ENCODE results near the gene DOK4.

DOK4 gene

DNA sequence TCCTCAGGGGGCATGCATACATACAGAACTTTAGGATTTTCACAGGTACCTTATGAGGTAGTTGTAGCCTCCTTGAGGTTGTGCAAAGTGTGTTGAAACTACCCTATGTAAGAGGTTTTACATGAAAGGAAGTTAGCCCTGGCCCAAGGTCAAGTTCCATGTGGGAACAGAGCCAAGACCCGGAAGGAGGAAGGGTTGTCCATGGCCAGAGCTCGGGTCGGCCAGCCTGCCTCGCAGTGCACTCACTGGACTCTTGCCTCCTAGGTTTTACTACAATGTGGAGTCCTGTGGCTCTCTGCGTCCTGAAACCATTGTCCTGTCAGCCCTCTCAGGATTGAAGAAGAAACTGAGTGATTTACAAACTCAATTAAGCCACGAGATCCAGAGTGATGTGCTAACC, 15.6 kb downstream of the DOK4 start:
- H3K36me3 ChIP-seq, result peaks cover 78 to 96% (median 94%) of the 10 kb centered on the region in 3 donors
- no peak for TF ChIP-seq CTCF (IDR thresholded peaks at IDR 0.05)
- H3K27me3 ChIP-seq, result no peaks in the 10 kb centered on the region
- no peak overlapping the region for H3K27ac ChIP-seq
- peaks cover 0 to 10% (median 2%) of the 10 kb centered on the region in 4 donors for H3K4me1 ChIP-seq
- no peak overlapping the region for H3K4me3 ChIP-seq
- no peaks in the 10 kb centered on the region for H3K9me3 ChIP-seq
- intact Hi-C loops (cut with DNase I; ENCODE audit: low total_unique reads), result no loop called here
- peak in 1 of 2 donors; percentile 67 for DNase-seq

DNA sequence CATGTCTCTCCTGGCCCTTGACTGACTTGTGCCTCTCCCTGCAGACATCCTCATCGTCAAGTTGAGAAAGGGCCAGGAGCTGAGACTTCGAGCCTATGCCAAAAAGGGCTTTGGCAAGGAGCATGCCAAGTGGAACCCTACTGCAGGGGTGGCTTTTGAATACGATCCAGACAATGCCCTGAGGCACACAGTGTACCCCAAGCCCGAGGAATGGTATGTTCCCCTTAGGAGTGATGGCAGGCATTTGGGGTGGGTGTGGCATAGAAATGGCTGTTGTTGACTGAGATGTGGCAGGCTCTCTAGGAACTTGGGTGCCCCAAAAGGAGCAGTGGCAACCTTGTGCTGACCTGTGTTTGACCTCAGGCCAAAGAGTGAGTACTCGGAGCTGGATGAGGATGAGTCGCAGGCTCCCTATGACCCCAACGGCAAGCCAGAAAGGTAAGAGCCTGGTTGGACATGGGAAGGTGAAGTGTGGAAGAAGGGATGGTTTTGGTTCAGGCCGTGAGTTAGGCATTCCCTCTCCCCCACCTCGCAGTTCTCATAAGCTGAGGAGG, 16.3 kb downstream of the DOK4 start:
- no peak overlapping the region for H3K27ac ChIP-seq
- DNase-seq, result no peak
- intact Hi-C loops (cut with DNase I; ENCODE audit: low total_unique reads), result no loop called here

DNA sequence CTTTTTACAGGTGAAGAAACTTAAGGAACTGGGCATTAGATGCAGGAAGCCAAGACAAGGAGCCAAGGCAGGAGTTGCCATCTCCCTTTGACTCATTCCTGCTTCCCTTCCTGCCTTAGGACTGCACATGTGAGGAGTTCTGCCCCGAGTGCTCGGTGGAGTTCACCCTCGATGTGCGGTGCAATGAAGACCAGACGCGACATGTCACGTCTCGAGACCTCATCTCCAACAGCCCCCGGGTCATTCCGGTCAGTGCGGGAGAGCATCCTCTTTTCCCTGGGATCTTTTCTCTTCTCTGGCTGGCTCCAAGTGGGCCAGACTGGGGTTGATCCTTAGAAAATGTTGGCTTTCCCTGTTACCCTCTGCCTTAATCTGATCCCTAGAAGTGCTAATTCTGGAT, 17.2 kb downstream of the DOK4 start:
- Histone ChIP-seq H3K4me1 (peaks cover 0 to 19% (median 15%) of the 10 kb centered on the region in 4 donors), H3K4me3 (no peak overlapping the region), H3K36me3 (peaks cover 70 to 94% (median 84%) of the 10 kb centered on the region in 3 donors), H3K9me3 (no peaks in the 10 kb centered on the region), H3K27ac (no peak overlapping the region), H3K27me3 (no peaks in the 10 kb centered on the region)
- intact Hi-C loops (cut with DNase I; ENCODE audit: low total_unique reads), result no loop called here
- DNase-seq, result no peak
- TF ChIP-seq CTCF (IDR thresholded peaks at IDR 0.05), result no peak

More for the DNA sequence above, 16.3 kb downstream of the DOK4 start:
- H3K4me1 ChIP-seq, result peaks cover 0 to 10% (median 5%) of the 10 kb centered on the region in 4 donors
- H3K9me3 ChIP-seq, result no peaks in the 10 kb centered on the region
- H3K36me3 ChIP-seq, result peaks cover 77 to 98% (median 92%) of the 10 kb centered on the region in 3 donors
- H3K27me3 ChIP-seq, result no peaks in the 10 kb centered on the region
- no peak overlapping the region for H3K4me3 ChIP-seq
- TF ChIP-seq CTCF (IDR thresholded peaks at IDR 0.05), result no peak

GRCh38 chr16:57468346-57468745, 17.9 kb downstream of the DOK4 start:
- no peak overlapping the region for H3K27ac ChIP-seq
- H3K27me3 ChIP-seq, result no peaks in the 10 kb centered on the region
- peaks cover 63 to 87% (median 77%) of the 10 kb centered on the region in 3 donors for H3K36me3 ChIP-seq
- TF ChIP-seq CTCF (IDR thresholded peaks at IDR 0.05), result no peak
- peaks cover 0 to 26% (median 21%) of the 10 kb centered on the region in 4 donors for H3K4me1 ChIP-seq
- no peak for DNase-seq
- H3K4me3 ChIP-seq, result no peak overlapping the region
- H3K9me3 ChIP-seq, result no peaks in the 10 kb centered on the region
- intact Hi-C loops (cut with DNase I; ENCODE audit: low total_unique reads), result no loop called here

- no peak for DNase-seq
- Histone ChIP-seq H3K36me3 (peaks cover 33 to 67% (median 48%) of the 10 kb centered on the region in 3 donors), H3K27ac (no peak overlapping the region), H3K4me1 (peaks cover 0 to 25% (median 20%) of the 10 kb centered on the region in 4 donors), H3K27me3 (no peaks in the 10 kb centered on the region), H3K9me3 (no peaks in the 10 kb centered on the region), H3K4me3 (no peak overlapping the region)
- intact Hi-C loops (cut with DNase I; ENCODE audit: low total_unique reads), result no loop called here
- no peak for TF ChIP-seq CTCF (IDR thresholded peaks at IDR 0.05)
These were observed 21.8 kb downstream of the DOK4 start for GRCh38 chr16:57464523-57464922.
